Measurements from ENCODE around the gene PFKFB2. TPM values are rescaled to one million over a fixed set of nuclear protein-coding genes. Genes with fewer than 3 reads are reported as not detected.

The PFKFB2 gene
- polyA plus RNA-seq, 1 donor from 2014 or later, result 9.8 TPM

- Histone ChIP-seq H3K9ac (ENCODE audit: low read length) (no peak overlapping the region), H4K20me1 (ENCODE audit: insufficient read depth) (no peaks in the 10 kb centered on the region), H3K36me3 (ENCODE audit: insufficient read depth, low read length) (no peaks in the 10 kb centered on the region), H3K4me3 (ENCODE audit: low read length) (no peak overlapping the region), H3K9me3 (ENCODE audit: low read length) (no peaks in the 10 kb centered on the region), H3K4me2 (ENCODE audit: low read length) (no peak overlapping the region), H3K27ac (ENCODE audit: low read length) (no peak overlapping the region), H3K79me2 (replicated peaks; ENCODE audit: insufficient read depth, low read length) (no peaks in the 10 kb centered on the region), H3K27me3 (ENCODE audit: insufficient read depth, low read depth, low read length) (no peaks in the 10 kb centered on the region), H2AFZ (ENCODE audit: low read depth, low read length) (no peak overlapping the region), H3K9me2 (ENCODE audit: insufficient read depth, low read length) (no peaks in the 10 kb centered on the region), H3F3A (ENCODE audit: insufficient read depth, low read length, poor library complexity, severe bottlenecking) (no peaks in the 10 kb centered on the region)
- TF ChIP-seq TAF1 (IDR thresholded peaks at IDR 0.05; ENCODE audit: low read depth), result no peak
- TF ChIP-seq MXI1 (conservative IDR thresholded peaks at IDR 0.05; ENCODE audit: poor library complexity, severe bottlenecking), result no peak
- no peak for TF ChIP-seq EP300 (conservative IDR thresholded peaks at IDR 0.05; ENCODE audit: poor library complexity, severe bottlenecking)
- no peak for TF ChIP-seq POLR2AphosphoS5 (IDR thresholded peaks at IDR 0.05)
- TF ChIP-seq RAD21 (conservative IDR thresholded peaks at IDR 0.05), result no peak
- no peak for TF ChIP-seq CTCF (IDR thresholded peaks at IDR 0.05; ENCODE audit: poor library complexity, severe bottlenecking)
- TF ChIP-seq REST (IDR thresholded peaks at IDR 0.05; ENCODE audit: borderline replicate concordance), result no peak
- no peak for TF ChIP-seq SMC3 (conservative IDR thresholded peaks at IDR 0.05; ENCODE audit: poor library complexity)
- TF ChIP-seq EZH2 (IDR thresholded peaks at IDR 0.05; ENCODE audit: borderline replicate concordance, insufficient read depth, low read length, poor library complexity, severe bottlenecking), result no peak
Observed at GRCh38 chr1:207029701-207030521, 23.2 kb upstream of the PFKFB2 start.

DNA sequence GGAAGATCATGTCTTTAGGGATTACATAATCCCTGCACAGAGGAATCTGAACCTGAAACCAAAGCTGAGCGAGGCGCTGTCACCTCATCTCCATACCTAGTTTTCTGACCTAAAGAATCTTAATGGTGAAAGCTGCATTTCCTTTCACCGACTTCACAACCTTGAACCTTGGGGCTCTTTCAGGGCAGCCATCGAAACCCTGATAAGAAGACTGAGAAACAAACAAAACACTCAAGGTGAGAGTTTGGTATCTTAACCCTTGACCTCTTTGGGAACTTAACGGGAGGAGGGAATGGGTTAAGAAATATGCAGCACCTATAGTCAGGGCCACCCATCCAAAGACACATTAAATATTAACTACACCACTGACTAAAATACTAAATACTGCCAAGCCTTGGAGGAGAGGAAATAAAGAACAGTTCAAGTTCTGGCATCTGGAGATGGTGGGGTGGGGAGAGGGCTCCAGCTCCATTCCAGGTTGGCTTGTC, 22.5 kb upstream of the PFKFB2 start:
- Histone ChIP-seq H3K4me3 (ENCODE audit: low read length) (no peak overlapping the region), H3K36me3 (ENCODE audit: insufficient read depth, low read length) (no peaks in the 10 kb centered on the region), H2AFZ (ENCODE audit: low read depth, low read length) (no peak overlapping the region), H3K9me2 (ENCODE audit: insufficient read depth, low read length) (no peaks in the 10 kb centered on the region), H4K20me1 (ENCODE audit: insufficient read depth) (no peaks in the 10 kb centered on the region), H3K79me2 (replicated peaks; ENCODE audit: insufficient read depth, low read length) (no peaks in the 10 kb centered on the region), H3K9me3 (ENCODE audit: low read length) (no peaks in the 10 kb centered on the region), H3F3A (ENCODE audit: insufficient read depth, low read length, poor library complexity, severe bottlenecking) (no peaks in the 10 kb centered on the region), H3K27me3 (ENCODE audit: insufficient read depth, low read depth, low read length) (no peaks in the 10 kb centered on the region), H3K27ac (ENCODE audit: low read length) (no peak overlapping the region), H3K4me2 (ENCODE audit: low read length) (no peak overlapping the region), H3K9ac (ENCODE audit: low read length) (no peak overlapping the region)
- TF ChIP-seq REST (IDR thresholded peaks at IDR 0.05; ENCODE audit: borderline replicate concordance) (no peak), CTCF (IDR thresholded peaks at IDR 0.05; ENCODE audit: poor library complexity, severe bottlenecking) (no peak), POLR2AphosphoS5 (IDR thresholded peaks at IDR 0.05) (no peak), EZH2 (IDR thresholded peaks at IDR 0.05; ENCODE audit: borderline replicate concordance, insufficient read depth, low read length, poor library complexity, severe bottlenecking) (no peak), RAD21 (conservative IDR thresholded peaks at IDR 0.05) (no peak), TAF1 (IDR thresholded peaks at IDR 0.05; ENCODE audit: low read depth) (no peak), MXI1 (conservative IDR thresholded peaks at IDR 0.05; ENCODE audit: poor library complexity, severe bottlenecking) (no peak), EP300 (conservative IDR thresholded peaks at IDR 0.05; ENCODE audit: poor library complexity, severe bottlenecking) (no peak), SMC3 (conservative IDR thresholded peaks at IDR 0.05; ENCODE audit: poor library complexity) (no peak)
